Brain microvascular endothelial cell (primary cell): ENCODE measurements around the gene MAPK8IP2.

Experiments
- DNase-seq: peaks from one replicate; pipeline ENCODE4 v3.0.0-alpha.2; 2020
- H3K27ac ChIP-seq: fragments of 250-450 bp; sonication (Bioruptor Pico); 2 replicates; pipeline ENCODE4 v1.5.1; 2020; ENCODE audit warnings: mild to moderate bottlenecking, moderate library complexity
- H3K27me3 ChIP-seq: fragments of 250-450 bp; sonication (Bioruptor Pico); replicated peaks from 2 replicates; pipeline ENCODE4 v1.5.1; 2020; ENCODE audit warnings: mild to moderate bottlenecking
- H3K36me3 ChIP-seq: fragments of 250-450 bp; sonication (Bioruptor Pico); replicated peaks from 2 replicates; pipeline ENCODE4 v1.5.1; 2020; ENCODE audit warnings: mild to moderate bottlenecking
- H3K4me3 ChIP-seq: 2 replicates; pipeline ENCODE4 v1.5.1; 2011; ENCODE audit warnings: low read depth, mild to moderate bottlenecking, control low read depth, low read length, moderate library complexity
- CTCF ChIP-seq: IDR thresholded peaks from 2 replicates; pipeline ENCODE4 v1.5.1; 2011; ENCODE audit warnings: low read depth, mild to moderate bottlenecking, moderate library complexity, low read length, control low read depth, inconsistent platforms; ENCODE audit errors: missing control alignments
- in situ Hi-C: cut with HindIII; loops from 2 replicates; pipeline ENCODE4 v1.10.0; 2017; ENCODE audit warnings: low sequenced_read_pairs, low pct_ligation_motif_present

MAPK8IP2 gene

GRCh38 chr22:50572965-50573364 lies 27.6 kb upstream of the MAPK8IP2 start:
- H3K4me3 ChIP-seq = no peak overlapping the region
- TF ChIP-seq CTCF = no peak
- no peak for DNase-seq
- in situ Hi-C loops = no loop called here
- H3K27ac ChIP-seq = no peak overlapping the region
- no peaks in the 10 kb centered on the region for H3K27me3 ChIP-seq
- H3K36me3 ChIP-seq = no peaks in the 10 kb centered on the region

GRCh38 chr22:50573491-50574382 lies 26.9 kb upstream of the MAPK8IP2 start:
- H3K36me3 ChIP-seq = no peaks in the 10 kb centered on the region
- in situ Hi-C loops = no loop called here
- DNase-seq = no peak
- no peaks in the 10 kb centered on the region for H3K27me3 ChIP-seq
- H3K4me3 ChIP-seq = no peak overlapping the region
- no peak for TF ChIP-seq CTCF
- no peak overlapping the region for H3K27ac ChIP-seq

DNA sequence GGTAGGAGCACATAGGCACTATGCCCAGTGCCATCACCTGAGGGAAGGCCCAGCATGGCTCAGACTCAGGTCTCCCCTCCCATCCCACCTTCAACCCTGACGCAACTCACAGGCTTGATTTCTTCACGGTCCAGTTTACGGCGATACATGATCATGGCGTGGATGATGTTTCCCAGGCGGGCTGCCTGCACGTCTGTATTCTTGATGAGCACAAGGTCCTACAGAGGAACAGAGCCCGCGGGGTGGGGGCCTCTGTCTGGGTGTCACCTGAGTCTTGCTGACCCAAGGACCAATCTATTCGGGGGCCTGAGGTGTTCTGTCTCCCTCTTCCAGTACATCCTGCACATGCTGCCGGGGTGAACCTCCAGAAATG lies 26.2 kb upstream of the MAPK8IP2 start:
- Histone ChIP-seq H3K27ac (no peak overlapping the region), H3K27me3 (no peaks in the 10 kb centered on the region), H3K4me3 (no peak overlapping the region), H3K36me3 (no peaks in the 10 kb centered on the region)
- no peak for DNase-seq
- in situ Hi-C loops = no loop called here
- no peak for TF ChIP-seq CTCF

GRCh38 chr22:50575426-50575941 lies 25.1 kb upstream of the MAPK8IP2 start:
- H3K27me3 ChIP-seq = no peaks in the 10 kb centered on the region
- H3K36me3 ChIP-seq = no peaks in the 10 kb centered on the region
- H3K4me3 ChIP-seq = no peak overlapping the region
- no peak for DNase-seq
- TF ChIP-seq CTCF = no peak
- no peak overlapping the region for H3K27ac ChIP-seq
- in situ Hi-C loops = no loop called here

GRCh38 chr22:50576070-50576469 lies 24.5 kb upstream of the MAPK8IP2 start:
- H3K36me3 ChIP-seq = no peaks in the 10 kb centered on the region
- no peak overlapping the region for H3K27ac ChIP-seq
- peak; percentile 12 for DNase-seq
- peak; percentile 67 for TF ChIP-seq CTCF
- in situ Hi-C loops = no loop called here
- no peak overlapping the region for H3K4me3 ChIP-seq
- H3K27me3 ChIP-seq = no peaks in the 10 kb centered on the region
